Measurements from ENCODE around the gene CACNA2D2. TPM values are rescaled to one million over a fixed set of nuclear protein-coding genes. Genes with fewer than 3 reads are reported as not detected.

CACNA2D2 gene
- total RNA-seq, 1 experiment from 2014 or later: 22.0 TPM

GRCh38 chr3:50410608-50411139 lies 92.8 kb downstream of the CACNA2D2 start:
- peaks cover 6% of the 10 kb centered on the region for H3K4me1 Mint-ChIP-seq
- ATAC-seq (no peak), DNase-seq (ENCODE audit: low spot score) (no peak)
- no peaks in the 10 kb centered on the region; the same call in 1 of the 2 replicates for H3K27me3 Mint-ChIP-seq (ENCODE audit: low read depth)
- H3K9me3 Mint-ChIP-seq: no peaks in the 10 kb centered on the region
- CTCF ChIA-PET: interaction anchor here (0.6 to 1.2 kb wide), 4 partner anchors 89 to 152 kb away, joined by 3 to 6 read pairs (median 4); no protein-coding TSS in a partner anchor
- no peak overlapping the region for H3K27ac Mint-ChIP-seq
- POLR2A ChIA-PET: no interaction called here
- TF ChIP-seq ERG (CRISPR knock-in tag; IDR thresholded peaks at IDR 0.05) (no peak), TP53 (CRISPR knock-in tag; IDR thresholded peaks at IDR 0.05) (no peak), ZNF219 (CRISPR knock-in tag; IDR thresholded peaks at IDR 0.05; ENCODE audit: borderline replicate concordance) (no peak), TCF7 (CRISPR knock-in tag; IDR thresholded peaks at IDR 0.05; ENCODE audit: low read depth) (no peak), AFF4 (CRISPR knock-in tag; IDR thresholded peaks at IDR 0.05; ENCODE audit: borderline replicate concordance) (no peak), ZNF425 (CRISPR knock-in tag; conservative IDR thresholded peaks at IDR 0.05) (no peak), EMX1 (CRISPR knock-in tag; IDR thresholded peaks at IDR 0.05) (no peak), RORB (CRISPR knock-in tag; IDR thresholded peaks at IDR 0.05) (no peak), ZNF416 (CRISPR knock-in tag; IDR thresholded peaks at IDR 0.05) (no peak), ATF2 (CRISPR knock-in tag; IDR thresholded peaks at IDR 0.05; ENCODE audit: borderline replicate concordance, low read depth) (no peak), CDX4 (CRISPR knock-in tag; IDR thresholded peaks at IDR 0.05; ENCODE audit: borderline replicate concordance) (no peak), ZNF532 (CRISPR knock-in tag; IDR thresholded peaks at IDR 0.05; ENCODE audit: borderline replicate concordance) (no peak), ZNF423 (CRISPR knock-in tag; IDR thresholded peaks at IDR 0.05) (no peak), ZBTB43 (CRISPR knock-in tag; IDR thresholded peaks at IDR 0.05) (no peak), JAZF1 (CRISPR knock-in tag; IDR thresholded peaks at IDR 0.05) (no peak), FOXP1 (CRISPR knock-in tag; IDR thresholded peaks at IDR 0.05; ENCODE audit: borderline replicate concordance) (no peak), ZNF396 (CRISPR knock-in tag; IDR thresholded peaks at IDR 0.05; ENCODE audit: borderline replicate concordance) (no peak), ZNF512 (CRISPR knock-in tag; IDR thresholded peaks at IDR 0.05; ENCODE audit: borderline replicate concordance) (no peak), ATF1 (CRISPR knock-in tag; IDR thresholded peaks at IDR 0.05) (no peak)
- no peak overlapping the region for H3K4me3 Mint-ChIP-seq
- no peaks in the 10 kb centered on the region for H3K36me3 Mint-ChIP-seq
